C4-2B (cell line): ENCODE data around the gene ACTL8.

Experiments used
- H3K27ac ChIP-seq: fragments of 450-650 bp; 2 replicates; pipeline ENCODE4 v1.5.1; 2017
- ZFX ChIP-seq: fragments of 450-650 bp; IDR thresholded peaks from 2 replicates; pipeline ENCODE4 v1.6.1; 2017
- TF ChIP-seq, protein P1 (sequence below): fragments of 450-650 bp; conservative IDR thresholded peaks from 2 replicates; pipeline ENCODE4 v1.5.1; 2017; ENCODE audit warnings: mild to moderate bottlenecking

Gene ACTL8

DNA sequence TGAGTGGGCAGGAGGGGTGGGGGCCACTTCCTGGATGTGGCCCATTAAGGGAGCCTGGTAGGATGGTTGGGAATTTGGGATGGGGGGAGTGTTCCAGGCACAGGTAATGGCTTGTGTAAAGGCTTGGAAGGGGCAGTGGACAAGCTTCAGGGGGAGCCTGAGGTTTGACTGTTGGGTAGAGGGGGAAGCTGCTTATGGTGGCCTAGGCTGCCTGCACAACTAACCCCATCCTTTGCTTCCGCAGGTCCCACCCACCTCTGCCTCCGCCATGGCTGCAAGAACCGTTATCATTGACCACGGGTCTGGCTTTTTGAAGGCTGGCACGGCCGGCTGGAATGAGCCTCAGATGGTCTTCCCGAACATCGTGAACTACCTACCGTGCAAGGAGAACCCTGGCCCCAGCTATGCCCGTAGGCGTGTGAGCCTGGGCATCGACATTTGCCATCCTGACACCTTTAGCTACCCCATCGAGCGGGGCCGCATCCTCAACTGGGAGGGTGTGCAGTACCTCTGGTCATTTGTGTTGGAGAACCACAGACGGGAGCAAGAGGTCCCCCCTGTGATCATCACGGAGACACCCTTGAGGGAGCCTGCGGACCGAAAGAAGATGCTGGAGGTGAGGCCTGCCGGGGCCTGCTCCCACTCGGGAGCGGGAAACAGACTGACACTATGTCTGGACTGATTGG lies 67.8 kb downstream of the ACTL8 start:
- H3K27ac ChIP-seq = no peak overlapping the region
- TF ChIP-seq ZFX = no peak
- TF ChIP-seq, protein P1, sequence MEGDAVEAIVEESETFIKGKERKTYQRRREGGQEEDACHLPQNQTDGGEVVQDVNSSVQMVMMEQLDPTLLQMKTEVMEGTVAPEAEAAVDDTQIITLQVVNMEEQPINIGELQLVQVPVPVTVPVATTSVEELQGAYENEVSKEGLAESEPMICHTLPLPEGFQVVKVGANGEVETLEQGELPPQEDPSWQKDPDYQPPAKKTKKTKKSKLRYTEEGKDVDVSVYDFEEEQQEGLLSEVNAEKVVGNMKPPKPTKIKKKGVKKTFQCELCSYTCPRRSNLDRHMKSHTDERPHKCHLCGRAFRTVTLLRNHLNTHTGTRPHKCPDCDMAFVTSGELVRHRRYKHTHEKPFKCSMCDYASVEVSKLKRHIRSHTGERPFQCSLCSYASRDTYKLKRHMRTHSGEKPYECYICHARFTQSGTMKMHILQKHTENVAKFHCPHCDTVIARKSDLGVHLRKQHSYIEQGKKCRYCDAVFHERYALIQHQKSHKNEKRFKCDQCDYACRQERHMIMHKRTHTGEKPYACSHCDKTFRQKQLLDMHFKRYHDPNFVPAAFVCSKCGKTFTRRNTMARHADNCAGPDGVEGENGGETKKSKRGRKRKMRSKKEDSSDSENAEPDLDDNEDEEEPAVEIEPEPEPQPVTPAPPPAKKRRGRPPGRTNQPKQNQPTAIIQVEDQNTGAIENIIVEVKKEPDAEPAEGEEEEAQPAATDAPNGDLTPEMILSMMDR = no peak

DNA sequence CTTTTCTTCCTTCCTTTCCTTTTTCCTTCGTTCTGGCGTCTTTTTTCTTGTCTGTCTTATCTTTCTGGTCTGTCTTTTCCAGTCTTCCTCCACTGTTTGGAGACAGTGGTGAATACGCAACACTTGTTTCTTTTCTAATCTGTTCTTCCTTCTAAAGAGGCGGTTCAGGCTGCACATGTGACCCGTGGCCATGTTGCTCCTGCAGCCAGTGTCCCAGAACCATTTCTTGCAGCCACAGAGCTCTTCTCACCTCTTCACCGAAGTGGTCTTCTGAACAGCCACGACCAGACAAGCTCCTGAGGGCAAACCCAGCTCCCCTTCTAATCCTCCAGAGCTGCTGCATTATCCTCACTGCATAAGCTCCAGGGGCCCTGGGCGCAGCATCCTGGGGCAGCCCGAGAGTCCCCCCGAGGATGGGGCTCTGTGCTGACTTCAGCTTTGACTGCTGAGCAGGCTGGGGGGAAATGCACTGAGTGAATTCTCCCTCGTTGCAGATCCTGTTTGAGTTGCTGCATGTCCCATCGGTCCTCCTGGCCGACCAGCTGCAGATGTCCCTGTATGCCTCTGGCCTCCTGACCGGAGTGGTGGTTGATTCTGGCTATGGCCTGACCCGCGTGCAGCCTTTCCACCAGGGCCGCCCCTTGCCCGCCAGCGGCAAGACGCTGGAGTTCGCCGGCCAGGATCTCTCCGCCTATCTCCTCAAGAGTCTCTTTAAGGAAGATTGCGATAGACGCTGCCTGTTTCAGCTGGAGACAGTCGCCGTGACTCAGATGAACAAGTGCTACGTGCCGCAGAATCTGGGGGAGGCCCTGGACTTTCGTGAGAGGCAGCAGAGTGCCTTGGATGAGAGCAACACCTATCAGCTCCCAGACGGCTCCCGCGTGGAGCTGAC lies 70.4 kb downstream of the ACTL8 start:
- no peak overlapping the region for H3K27ac ChIP-seq
- TF ChIP-seq, protein P1 = no peak
- no peak for TF ChIP-seq ZFX

DNA sequence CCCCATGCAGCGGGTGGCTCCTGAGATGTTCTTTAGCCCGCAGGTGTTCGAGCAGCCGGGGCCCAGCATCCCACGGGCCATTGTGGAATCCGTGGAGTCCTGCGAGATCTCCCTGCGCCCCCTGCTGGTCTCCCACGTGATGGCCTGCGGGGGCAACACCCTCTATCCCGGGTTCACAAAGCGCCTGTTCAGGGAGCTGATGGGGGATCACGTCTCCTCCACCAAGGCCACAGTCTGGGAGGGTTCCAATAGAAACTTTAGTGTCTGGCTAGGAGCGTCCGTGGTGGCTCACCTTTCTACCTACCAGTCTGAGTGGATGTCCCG lies 71.0 kb downstream of the ACTL8 start:
- no peak for TF ChIP-seq ZFX
- TF ChIP-seq, protein P1 = peak; percentile 72
- no peak overlapping the region for H3K27ac ChIP-seq

DNA sequence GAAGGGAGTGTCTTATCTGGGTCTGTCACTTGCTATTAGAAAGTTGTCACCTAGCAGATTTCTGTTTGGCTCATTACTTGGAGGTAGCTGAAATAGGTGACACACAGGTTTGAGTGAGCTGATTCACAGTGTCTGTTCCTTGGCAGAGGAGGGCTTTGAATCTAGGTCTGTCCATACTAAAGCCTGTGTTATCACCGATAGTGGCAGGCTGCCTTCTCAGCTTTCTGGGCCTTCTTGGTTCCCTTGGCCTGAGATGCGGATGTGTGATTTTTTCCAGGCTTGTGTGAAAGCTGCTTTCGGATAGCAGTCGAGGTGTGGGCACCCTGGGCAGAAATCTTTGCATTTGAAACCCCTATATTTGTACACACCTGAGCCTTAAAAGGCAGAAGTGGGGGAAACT lies 73.9 kb downstream of the ACTL8 start:
- no peak for TF ChIP-seq ZFX
- TF ChIP-seq, protein P1 = no peak

DNA sequence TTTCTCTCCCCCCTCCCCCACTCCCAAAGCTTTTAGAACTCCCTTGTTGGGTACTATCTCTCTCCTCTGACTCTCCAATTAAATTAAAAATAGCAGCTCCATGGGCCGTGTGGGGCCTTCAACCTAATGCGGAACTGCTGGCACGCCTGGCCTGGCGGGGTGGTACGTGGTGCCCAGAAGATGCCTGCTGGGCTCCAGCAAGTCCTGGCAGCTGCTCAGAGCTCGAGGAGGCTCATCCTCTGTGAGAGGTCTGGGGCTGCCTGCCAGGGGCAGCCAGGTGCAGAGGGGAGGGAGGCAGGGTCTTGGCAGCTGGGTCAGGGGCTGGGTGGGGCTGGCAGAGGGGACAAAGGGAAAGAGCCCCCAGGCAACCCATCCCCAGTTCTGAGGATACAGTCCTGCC lies 74.4 kb downstream of the ACTL8 start:
- TF ChIP-seq, protein P1 = no peak
- no peak for TF ChIP-seq ZFX

More for the DNA sequence above, 73.9 kb downstream of the ACTL8 start:
- no peak overlapping the region for H3K27ac ChIP-seq

DNA sequence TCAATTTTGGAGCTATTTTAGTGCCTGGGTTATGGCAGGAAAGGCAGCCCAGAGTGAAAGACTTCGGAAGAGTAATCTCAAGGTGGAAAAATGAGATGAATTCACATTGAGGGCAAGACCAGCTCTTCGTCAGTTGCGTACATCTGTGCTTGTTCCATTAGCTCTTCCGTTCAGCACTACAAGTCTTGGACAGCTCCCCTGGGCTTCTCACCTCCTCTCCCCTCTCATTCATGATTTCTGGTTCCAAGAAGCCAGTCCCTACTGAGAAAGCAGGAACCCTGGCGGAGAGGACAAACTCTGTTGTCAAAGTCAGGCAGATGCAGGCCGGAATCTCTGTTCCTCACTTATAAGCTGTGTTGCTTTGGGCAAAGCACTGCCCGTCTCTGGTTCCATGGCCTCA lies 76.5 kb downstream of the ACTL8 start:
- no peak for TF ChIP-seq ZFX
- no peak overlapping the region for H3K27ac ChIP-seq

More for the DNA sequence above, 74.4 kb downstream of the ACTL8 start:
- no peak overlapping the region for H3K27ac ChIP-seq

DNA sequence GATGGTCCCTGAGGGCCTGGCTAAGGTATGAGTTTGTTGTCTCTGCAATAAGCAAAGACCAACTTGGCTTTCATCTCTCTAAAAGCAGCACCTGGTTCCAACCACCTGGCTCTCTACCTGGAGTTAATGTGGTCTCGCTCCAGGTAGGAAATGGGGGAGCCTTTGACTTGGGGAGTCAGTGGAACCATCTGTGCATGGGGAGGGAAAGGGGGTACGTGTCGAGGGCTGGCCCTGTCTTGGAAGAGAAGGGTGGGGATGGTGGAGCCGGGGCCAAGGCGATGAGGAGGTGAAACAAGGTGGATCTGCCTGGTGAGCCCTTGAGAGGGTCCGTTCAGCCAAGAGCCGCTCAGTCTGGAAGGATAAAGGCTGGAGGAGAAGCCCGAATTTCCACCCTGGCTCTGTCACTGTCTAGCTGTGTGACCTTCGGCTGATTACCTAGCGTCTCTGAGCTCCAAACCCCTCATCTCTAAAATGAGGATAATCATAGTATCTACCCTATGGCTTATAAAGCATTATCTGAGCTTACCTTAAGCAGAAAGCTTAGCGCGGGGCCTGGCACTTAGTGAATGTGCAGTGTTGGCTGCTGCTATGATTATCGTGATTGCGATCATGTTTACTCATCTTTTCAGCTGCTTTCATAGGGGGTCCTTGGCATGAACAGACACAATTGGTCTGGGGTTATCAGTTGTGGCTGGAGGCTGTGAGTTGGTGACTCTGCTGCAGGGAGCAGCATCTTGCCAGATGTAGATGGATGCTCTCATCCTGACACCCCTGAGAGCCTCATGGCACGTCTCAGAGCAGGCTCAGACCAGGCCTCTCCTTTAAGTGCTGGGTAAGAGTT lies 78.7 kb downstream of the ACTL8 start:
- H3K27ac ChIP-seq = no peak overlapping the region
- no peak for TF ChIP-seq ZFX
- TF ChIP-seq, protein P1 = no peak
